GM10847 (cell line): ENCODE results near the gene ABHD14A.

Source experiments
- POLR2A ChIP-seq: IDR thresholded peaks from 2 replicates; pipeline ENCODE4 v1.6.1; 2011; ENCODE audit not compliant: insufficient read length; ENCODE audit errors: extremely low read depth

Gene ABHD14A

GRCh38 chr3:52007291-52007690 lies 32.4 kb downstream of the ABHD14A start:
- no peak for TF ChIP-seq POLR2A

GRCh38 chr3:52010431-52010830 lies 35.6 kb downstream of the ABHD14A start:
- no peak for TF ChIP-seq POLR2A

- no peak for TF ChIP-seq POLR2A
Measured at GRCh38 chr3:52012699-52013098, 37.8 kb downstream of the ABHD14A start.

GRCh38 chr3:52013802-52014598 lies 39.1 kb downstream of the ABHD14A start:
- TF ChIP-seq POLR2A = no peak

GRCh38 chr3:52014613-52015012 lies 39.7 kb downstream of the ABHD14A start:
- no peak for TF ChIP-seq POLR2A

GRCh38 chr3:52015438-52016228 lies 40.8 kb downstream of the ABHD14A start:
- TF ChIP-seq POLR2A = no peak

- TF ChIP-seq POLR2A = no peak
Measured at GRCh38 chr3:52017586-52017985, 42.7 kb downstream of the ABHD14A start.

- TF ChIP-seq POLR2A = no peak
Measured at GRCh38 chr3:52018319-52019000, 43.6 kb downstream of the ABHD14A start.

- no peak for TF ChIP-seq POLR2A
Measured at GRCh38 chr3:52019352-52020080, 44.7 kb downstream of the ABHD14A start.

GRCh38 chr3:52020796-52021195 lies 45.9 kb downstream of the ABHD14A start:
- TF ChIP-seq POLR2A = no peak

GRCh38 chr3:52021489-52022268 lies 46.8 kb downstream of the ABHD14A start:
- TF ChIP-seq POLR2A = no peak

GRCh38 chr3:52022323-52023100 lies 47.6 kb downstream of the ABHD14A start:
- TF ChIP-seq POLR2A = no peak

- TF ChIP-seq POLR2A = no peak
Measured at GRCh38 chr3:52023101-52023770, 48.4 kb downstream of the ABHD14A start.
